Measurements from ENCODE around the gene LAMC1.
A peak's percentile ranks its signal among the peaks of the same experiment; 100 is the strongest.
"Not testable (repeated sequence)": the region's sequence is repeated elsewhere in the genome, so short reads cannot be mapped to it uniquely, and the experiment has no call there.

LAMC1 gene

DNA sequence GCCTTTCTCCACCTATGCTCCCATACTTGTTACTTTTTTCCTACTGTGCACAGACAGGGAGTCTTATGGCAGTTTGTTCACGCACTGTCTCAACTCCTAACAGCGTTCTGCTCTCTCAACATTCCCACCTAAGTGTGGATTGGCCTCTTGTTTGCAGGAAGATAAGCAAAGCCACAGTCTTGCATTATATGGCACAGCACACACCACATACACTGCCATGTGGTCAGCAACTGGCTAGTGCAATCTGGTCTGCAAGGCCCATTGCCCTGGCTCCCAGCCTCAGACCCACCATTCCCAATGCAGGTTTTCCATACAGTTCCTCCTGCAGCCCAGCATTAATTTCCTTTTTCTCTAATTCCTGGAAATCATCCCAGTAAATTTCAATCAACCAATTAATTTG is 124.5 kb downstream of the LAMC1 start:
- no peak for DNase-seq (ENCODE audit: low read depth)
- no peak overlapping the region for H3K4me3 ChIP-seq (ENCODE audit: low read length)
- TF ChIP-seq CTCF (conservative IDR thresholded peaks at IDR 0.05; ENCODE audit: low read depth, low read length): no peak

GRCh38 chr1:183148599-183148998 is 125.4 kb downstream of the LAMC1 start:
- no peak for TF ChIP-seq CTCF (conservative IDR thresholded peaks at IDR 0.05; ENCODE audit: low read depth, low read length)
- H3K4me3 ChIP-seq (ENCODE audit: low read length): no peak overlapping the region
- DNase-seq (ENCODE audit: low read depth): peak; percentile 72

GRCh38 chr1:183149273-183149672 is 126.1 kb downstream of the LAMC1 start:
- no peak for DNase-seq (ENCODE audit: low read depth)
- no peak overlapping the region for H3K4me3 ChIP-seq (ENCODE audit: low read length)
- TF ChIP-seq CTCF (conservative IDR thresholded peaks at IDR 0.05; ENCODE audit: low read depth, low read length): no peak

DNA sequence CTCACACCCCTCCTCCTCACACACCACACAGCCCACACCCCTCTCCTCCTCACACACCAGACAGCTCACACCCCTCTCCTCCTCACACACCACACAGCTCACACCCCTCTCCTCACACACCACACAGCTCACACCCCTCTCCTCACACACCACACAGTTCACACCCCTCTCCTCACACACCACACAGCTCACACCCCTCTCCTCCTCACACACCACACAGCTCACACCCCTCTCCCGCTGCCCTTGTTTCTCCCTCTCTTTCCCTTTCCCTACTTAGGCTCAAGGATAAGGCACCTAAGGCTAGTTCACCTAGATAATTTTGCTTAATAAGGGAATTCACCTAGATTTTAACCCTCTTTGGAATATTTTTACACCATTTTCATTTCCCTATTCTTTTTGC is 126.8 kb downstream of the LAMC1 start:
- H3K4me3 ChIP-seq (ENCODE audit: low read length); DNase-seq (ENCODE audit: low read depth): not testable (repeated sequence)

DNA sequence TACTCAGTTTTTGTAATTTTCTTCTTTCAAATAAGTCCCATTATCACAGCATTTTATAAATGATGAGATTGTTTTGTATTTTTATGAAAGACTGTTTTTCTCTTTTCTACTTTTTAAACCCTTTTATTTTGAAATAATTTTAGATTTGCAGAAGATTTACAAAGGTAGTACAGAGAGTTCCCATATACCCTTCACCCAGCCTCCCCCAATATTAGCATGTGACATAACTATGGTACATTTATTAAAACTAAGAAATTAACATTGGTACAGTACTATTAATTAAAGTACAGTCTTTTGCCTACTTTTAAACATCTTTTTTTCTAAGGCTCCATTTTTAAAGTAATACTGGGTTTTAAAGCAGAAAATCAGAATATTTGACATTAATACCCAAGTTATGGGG is 127.2 kb downstream of the LAMC1 start:
- H3K4me3 ChIP-seq (ENCODE audit: low read length): no peak overlapping the region
- no peak for DNase-seq (ENCODE audit: low read depth)
- no peak for TF ChIP-seq CTCF (conservative IDR thresholded peaks at IDR 0.05; ENCODE audit: low read depth, low read length)

- no peak for TF ChIP-seq CTCF (conservative IDR thresholded peaks at IDR 0.05; ENCODE audit: low read depth, low read length)
- no peak for DNase-seq (ENCODE audit: low read depth)
Measured at GRCh38 chr1:183152180-183152579, 129.0 kb downstream of the LAMC1 start.

DNA sequence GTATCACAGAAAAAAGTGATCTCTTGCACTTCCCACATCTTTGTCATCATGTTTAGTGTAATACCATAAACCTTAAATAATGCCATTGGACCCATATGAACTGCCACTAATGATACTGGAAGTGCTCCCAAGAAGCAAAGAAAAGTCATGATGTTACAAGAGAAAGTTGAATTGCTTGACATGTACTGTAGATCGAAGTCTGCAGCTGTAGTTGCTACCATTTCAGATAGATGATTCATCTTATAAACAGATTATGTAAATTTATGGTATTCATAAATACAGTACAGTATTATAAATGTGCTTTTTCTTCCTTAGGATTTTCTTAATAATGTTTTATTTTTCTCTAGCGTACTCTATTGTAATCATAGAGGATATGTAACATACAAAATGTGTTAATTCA is 132.7 kb downstream of the LAMC1 start:
- no peak for TF ChIP-seq CTCF (conservative IDR thresholded peaks at IDR 0.05; ENCODE audit: low read depth, low read length)
- H3K4me3 ChIP-seq (ENCODE audit: low read length): no peak overlapping the region
- no peak for DNase-seq (ENCODE audit: low read depth)

More at GRCh38 chr1:183152180-183152579, 129.0 kb downstream of the LAMC1 start:
- no peak overlapping the region for H3K4me3 ChIP-seq (ENCODE audit: low read length)

DNA sequence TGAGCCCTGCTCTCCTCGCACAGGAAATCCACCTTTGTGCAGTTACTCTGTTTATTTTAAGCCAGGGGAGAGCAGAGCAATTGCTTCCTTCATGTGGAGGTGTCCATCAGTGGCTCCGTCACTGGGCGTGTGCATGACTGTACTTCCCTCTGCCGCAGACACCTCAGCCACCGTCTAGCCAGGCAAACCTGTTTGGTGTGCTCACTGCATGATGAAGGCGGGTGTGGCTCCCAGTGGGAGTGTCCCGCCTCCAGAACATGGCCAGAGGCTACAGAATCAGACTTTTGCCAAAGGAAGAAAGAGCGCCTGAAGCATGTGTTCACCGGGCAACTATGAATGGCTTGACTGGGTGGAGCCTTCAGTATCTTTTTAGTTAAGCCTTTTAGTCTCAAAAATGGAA is 136.7 kb downstream of the LAMC1 start:
- no peak for DNase-seq (ENCODE audit: low read depth)
- TF ChIP-seq CTCF (conservative IDR thresholded peaks at IDR 0.05; ENCODE audit: low read depth, low read length): no peak
- H3K4me3 ChIP-seq (ENCODE audit: low read length): no peak overlapping the region

Measured in retinal pigment epithelial cell (primary cell).